HepG2 (cell line): Measurements from ENCODE around the gene ANKUB1. TPM values are rescaled to one million over a fixed set of nuclear protein-coding genes. Genes with fewer than 3 reads are reported as not detected.
A peak's percentile ranks its signal among the peaks of the same experiment; 100 is the strongest.

ENCODE experiments used
- ELF3 ChIP-seq: IDR thresholded peaks from 2 replicates; pipeline ENCODE4 v1.6.1; 2016; ENCODE audit warnings: missing genetic modification reagents, missing compliant biosample characterization
- GATAD2A ChIP-seq: IDR thresholded peaks from 2 replicates; pipeline ENCODE4 v1.6.1; 2016
- LRRFIP1 ChIP-seq: sonication (generic); formaldehyde crosslinking; conservative IDR thresholded peaks from 2 replicates; pipeline ENCODE4 v1.4.0; 2020; ENCODE audit warnings: missing genetic modification reagents
- NR2F1 ChIP-seq, 2 experiments: fragments of 450-650 bp in 1 of 2; formaldehyde crosslinking in 1 of 2; IDR thresholded peaks; 2 replicates each; pipeline versions ENCODE4 v1.5.0 to v1.6.1; 2016 to 2020; ENCODE audit warnings: mild to moderate bottlenecking in 1 of 2, missing compliant biosample characterization in 1 of 2, missing genetic modification reagents in 1 of 2, moderate library complexity in 1 of 2
- PHB2 ChIP-seq: fragments of 450-650 bp; IDR thresholded peaks from 2 replicates; pipeline ENCODE4 v1.6.1; 2018; ENCODE audit not compliant: partially characterized antibody
- PLSCR1 ChIP-seq: sonication (generic); formaldehyde crosslinking; IDR thresholded peaks from 2 replicates; pipeline ENCODE4 v1.5.0; 2020; ENCODE audit warnings: missing genetic modification reagents, mild to moderate bottlenecking, borderline replicate concordance
- PRDM4 ChIP-seq: sonication (generic); formaldehyde crosslinking; IDR thresholded peaks from 2 replicates; pipeline ENCODE4 v1.9.0; 2021; ENCODE audit warnings: missing genetic modification reagents, borderline replicate concordance
- SNRNP70 ChIP-seq: fragments of 200-400 bp; formaldehyde crosslinking; IDR thresholded peaks from 2 replicates; pipeline ENCODE4 v1.6.1; 2017; ENCODE audit warnings: mild to moderate bottlenecking, low read depth, low read length, moderate library complexity
- ZBTB34 ChIP-seq: sonication (generic); formaldehyde crosslinking; IDR thresholded peaks from 2 replicates; pipeline ENCODE4 v1.8.0; 2022; ENCODE audit warnings: mild to moderate bottlenecking, missing genetic modification reagents
- ZMAT3 ChIP-seq: sonication (generic); formaldehyde crosslinking; conservative IDR thresholded peaks from 2 replicates; pipeline ENCODE4 v1.7.0; 2021; ENCODE audit warnings: missing genetic modification reagents
- ZNF124 ChIP-seq: sonication (generic); formaldehyde crosslinking; IDR thresholded peaks from 2 replicates; pipeline ENCODE4 v1.4.0; 2020; ENCODE audit warnings: missing genetic modification reagents
- ZNF253 ChIP-seq: sonication (generic); formaldehyde crosslinking; IDR thresholded peaks from 2 replicates; pipeline ENCODE4 v1.8.0; 2022; ENCODE audit warnings: mild to moderate bottlenecking, missing genetic modification reagents, borderline replicate concordance
- ZNF563 ChIP-seq: sonication (generic); formaldehyde crosslinking; IDR thresholded peaks from 2 replicates; pipeline ENCODE4 v1.8.0; 2022; ENCODE audit warnings: mild to moderate bottlenecking, moderate library complexity, missing genetic modification reagents
- ZNF614 ChIP-seq: IDR thresholded peaks from 2 replicates; pipeline ENCODE4 v1.6.1; 2018; ENCODE audit warnings: missing biosample characterization, missing genetic modification reagents, inconsistent platforms, borderline replicate concordance
- ZNF709 ChIP-seq: sonication (generic); formaldehyde crosslinking; IDR thresholded peaks from 2 replicates; pipeline ENCODE4 v1.5.0; 2020; ENCODE audit warnings: mild to moderate bottlenecking, missing genetic modification reagents
- ZNF720 ChIP-seq: sonication (generic); formaldehyde crosslinking; IDR thresholded peaks from 2 replicates; pipeline ENCODE4 v1.4.0; 2020; ENCODE audit warnings: missing genetic modification reagents
- ZNF768 ChIP-seq: sonication (generic); formaldehyde crosslinking; IDR thresholded peaks from 2 replicates; pipeline ENCODE4 v1.4.0; 2020; ENCODE audit warnings: missing genetic modification reagents
- ZNF788 ChIP-seq: sonication (generic); formaldehyde crosslinking; IDR thresholded peaks from 2 replicates; pipeline ENCODE4 v1.5.0; 2020; ENCODE audit warnings: mild to moderate bottlenecking, missing genetic modification reagents, borderline replicate concordance
- ZSCAN30 ChIP-seq: sonication (generic); formaldehyde crosslinking; IDR thresholded peaks from 2 replicates; pipeline ENCODE4 v1.5.0; 2020; ENCODE audit warnings: mild to moderate bottlenecking, missing genetic modification reagents
- polyA plus RNA-seq, 8 experiments: library from polyadenylated mRNA; depleted of rRNA in 3 of 8; stranded (reverse) in 7 of 8; unstranded in 1 of 8; fragments of >200 nt; fragmentation: Illumina TruSeq in 4 of 8; extraction: Trizol in 4 of 8; gene quantifications; 2 replicates each; pipeline versions ENCODE4 v1.2.1 to v1.2.3, GENCODE V29; 2011 to 2016; ENCODE audit warnings: low read depth in 4 of 8, missing spikeins in 1 of 8, mixed read lengths in 1 of 8; ENCODE audit not compliant: insufficient read depth in 1 of 8
- total RNA-seq, 5 experiments: library from RNA; depleted of rRNA; stranded (reverse); fragments of >200 nt; fragmentation: Illumina TruSeq; extraction: Trizol; gene quantifications; 2 replicates each; pipeline ENCODE4 v1.2.3, GENCODE V29; 2016; ENCODE audit warnings: low read depth in 1 of 5

ANKUB1 gene
- total and polyA plus RNA-seq, 2 of the 13 experiments (the other 11 are each of a cell fraction or from before 2014, with no cell fraction given): not detected

- TF ChIP-seq ZNF720 (CRISPR knock-in tag) (no peak), ZNF788 (peak; percentile 94; the same call in 1 of the 2 replicates), PRDM4 (CRISPR knock-in tag) (no peak), PLSCR1 (CRISPR knock-in tag) (no peak), LRRFIP1 (CRISPR knock-in tag) (no peak), ZMAT3 (CRISPR knock-in tag) (no peak; the same call in 1 of the 2 replicates), ZSCAN30 (CRISPR knock-in tag) (no peak; the same call in 1 of the 2 replicates), PHB2 (no peak), NR2F1 (CRISPR knock-in tag; IDR thresholded peaks at IDR 0.05) (0 out of 4 replicates have a peak, but pooled peaks of 1 of the 2 experiments have one; percentile 13), ELF3 (CRISPR knock-in tag) (peak; percentile 63; the same call in 1 of the 2 replicates), ZNF768 (CRISPR knock-in tag) (peak; percentile 88), ZNF124 (CRISPR knock-in tag) (peak; percentile 84), ZNF709 (CRISPR knock-in tag) (no peak; the same call in 1 of the 2 replicates), ZNF253 (0 out of 2 replicates have a peak, but pooled peaks have one; percentile 58), ZNF563 (peak; percentile 66; the same call in 1 of the 2 replicates), ZNF614 (CRISPR knock-in tag) (peak; percentile 97), SNRNP70 (no peak), GATAD2A (CRISPR knock-in tag) (peak; percentile 89), ZBTB34 (peak; percentile 74; the same call in 1 of the 2 replicates)
These were observed 40.1 kb downstream of the ANKUB1 start, which contains the start of gene COMMD2 (continued) for GRCh38 chr3:149752051-149752787.
